Panc1 (cell line): Measurements from ENCODE around the gene MAOB.

Source experiments
- POLR2AphosphoS5 ChIP-seq: IDR thresholded peaks from 2 replicates; pipeline ENCODE4 v1.6.1; 2012; ENCODE audit warnings: mild to moderate bottlenecking, low read depth, low read length, moderate library complexity
- SIN3A ChIP-seq: IDR thresholded peaks from 2 replicates; pipeline ENCODE4 v1.6.1; 2012; ENCODE audit warnings: low read depth, mild to moderate bottlenecking, low read length, moderate library complexity, borderline replicate concordance; ENCODE audit not compliant: insufficient read depth
- TCF7L2 ChIP-seq: IDR thresholded peaks from 2 replicates; pipeline ENCODE4 v1.6.1; 2011; ENCODE audit warnings: mild to moderate bottlenecking, low read depth, low read length, inconsistent platforms
- TF ChIP-seq, protein P1 (sequence below), 2 experiments: IDR thresholded peaks; 2 replicates each; pipeline ENCODE4 v1.6.1; 2011 to 2012; ENCODE audit warnings: low read depth in 2 of 2, control low read depth in 1 of 2, low read length in 1 of 2, mild to moderate bottlenecking in 1 of 2, moderate library complexity in 1 of 2; ENCODE audit not compliant: insufficient read depth in 1 of 2
- TF ChIP-seq, protein P2 (sequence below): fragments of 450-650 bp; IDR thresholded peaks from 2 replicates; pipeline ENCODE4 v1.5.1; 2017; ENCODE audit warnings: mild to moderate bottlenecking

DNA sequence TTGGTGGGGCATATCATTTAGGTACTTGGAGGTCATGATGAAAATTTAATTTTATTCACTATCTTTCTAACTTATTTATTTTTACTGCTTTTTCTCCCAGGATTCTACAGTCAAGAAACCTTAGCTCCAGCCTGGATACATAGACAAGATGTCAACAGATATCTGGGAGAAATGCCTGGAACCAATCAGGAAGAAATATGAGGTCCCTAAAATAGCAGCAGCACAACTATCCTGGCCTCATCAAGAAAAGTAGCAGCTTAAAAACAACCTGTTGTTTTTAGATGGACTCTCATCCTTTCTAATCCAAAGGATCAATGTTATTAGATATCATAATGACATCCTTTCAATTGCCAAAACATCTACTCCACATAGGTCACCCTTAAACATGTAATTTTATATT is 54.5 kb downstream of the MAOB start:
- TF ChIP-seq POLR2AphosphoS5 (no peak), TCF7L2 (no peak), SIN3A (no peak)
- TF ChIP-seq, protein P1, sequence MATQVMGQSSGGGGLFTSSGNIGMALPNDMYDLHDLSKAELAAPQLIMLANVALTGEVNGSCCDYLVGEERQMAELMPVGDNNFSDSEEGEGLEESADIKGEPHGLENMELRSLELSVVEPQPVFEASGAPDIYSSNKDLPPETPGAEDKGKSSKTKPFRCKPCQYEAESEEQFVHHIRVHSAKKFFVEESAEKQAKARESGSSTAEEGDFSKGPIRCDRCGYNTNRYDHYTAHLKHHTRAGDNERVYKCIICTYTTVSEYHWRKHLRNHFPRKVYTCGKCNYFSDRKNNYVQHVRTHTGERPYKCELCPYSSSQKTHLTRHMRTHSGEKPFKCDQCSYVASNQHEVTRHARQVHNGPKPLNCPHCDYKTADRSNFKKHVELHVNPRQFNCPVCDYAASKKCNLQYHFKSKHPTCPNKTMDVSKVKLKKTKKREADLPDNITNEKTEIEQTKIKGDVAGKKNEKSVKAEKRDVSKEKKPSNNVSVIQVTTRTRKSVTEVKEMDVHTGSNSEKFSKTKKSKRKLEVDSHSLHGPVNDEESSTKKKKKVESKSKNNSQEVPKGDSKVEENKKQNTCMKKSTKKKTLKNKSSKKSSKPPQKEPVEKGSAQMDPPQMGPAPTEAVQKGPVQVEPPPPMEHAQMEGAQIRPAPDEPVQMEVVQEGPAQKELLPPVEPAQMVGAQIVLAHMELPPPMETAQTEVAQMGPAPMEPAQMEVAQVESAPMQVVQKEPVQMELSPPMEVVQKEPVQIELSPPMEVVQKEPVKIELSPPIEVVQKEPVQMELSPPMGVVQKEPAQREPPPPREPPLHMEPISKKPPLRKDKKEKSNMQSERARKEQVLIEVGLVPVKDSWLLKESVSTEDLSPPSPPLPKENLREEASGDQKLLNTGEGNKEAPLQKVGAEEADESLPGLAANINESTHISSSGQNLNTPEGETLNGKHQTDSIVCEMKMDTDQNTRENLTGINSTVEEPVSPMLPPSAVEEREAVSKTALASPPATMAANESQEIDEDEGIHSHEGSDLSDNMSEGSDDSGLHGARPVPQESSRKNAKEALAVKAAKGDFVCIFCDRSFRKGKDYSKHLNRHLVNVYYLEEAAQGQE (IDR thresholded peaks at IDR 0.05; ENCODE audit: insufficient read depth in 1 of 2, low read depth in 2 of 2, low read length in 1 of 2), result no peak
- TF ChIP-seq, protein P2, sequence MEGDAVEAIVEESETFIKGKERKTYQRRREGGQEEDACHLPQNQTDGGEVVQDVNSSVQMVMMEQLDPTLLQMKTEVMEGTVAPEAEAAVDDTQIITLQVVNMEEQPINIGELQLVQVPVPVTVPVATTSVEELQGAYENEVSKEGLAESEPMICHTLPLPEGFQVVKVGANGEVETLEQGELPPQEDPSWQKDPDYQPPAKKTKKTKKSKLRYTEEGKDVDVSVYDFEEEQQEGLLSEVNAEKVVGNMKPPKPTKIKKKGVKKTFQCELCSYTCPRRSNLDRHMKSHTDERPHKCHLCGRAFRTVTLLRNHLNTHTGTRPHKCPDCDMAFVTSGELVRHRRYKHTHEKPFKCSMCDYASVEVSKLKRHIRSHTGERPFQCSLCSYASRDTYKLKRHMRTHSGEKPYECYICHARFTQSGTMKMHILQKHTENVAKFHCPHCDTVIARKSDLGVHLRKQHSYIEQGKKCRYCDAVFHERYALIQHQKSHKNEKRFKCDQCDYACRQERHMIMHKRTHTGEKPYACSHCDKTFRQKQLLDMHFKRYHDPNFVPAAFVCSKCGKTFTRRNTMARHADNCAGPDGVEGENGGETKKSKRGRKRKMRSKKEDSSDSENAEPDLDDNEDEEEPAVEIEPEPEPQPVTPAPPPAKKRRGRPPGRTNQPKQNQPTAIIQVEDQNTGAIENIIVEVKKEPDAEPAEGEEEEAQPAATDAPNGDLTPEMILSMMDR, result no peak
